ENCODE measurements around the gene MRPS25.

Gene MRPS25

DNA sequence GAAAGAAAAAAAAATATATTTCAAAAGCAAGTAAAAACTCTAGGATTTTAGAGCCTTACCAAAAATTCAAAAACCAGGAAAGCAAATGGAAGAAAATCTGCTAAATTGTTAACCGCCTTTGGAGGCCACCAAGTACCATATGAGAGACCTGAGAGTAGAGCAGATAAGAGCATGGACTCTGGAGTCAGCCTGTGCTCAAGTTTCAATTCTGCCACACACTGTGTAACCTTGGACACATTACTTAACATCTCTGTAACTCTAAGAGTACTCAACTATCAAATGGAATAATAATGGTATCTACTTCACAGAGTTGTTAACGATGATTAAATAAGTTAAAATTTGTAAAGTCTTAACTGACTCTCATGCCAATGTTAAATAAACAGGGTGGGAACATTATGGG, 21.1 kb upstream of the MRPS25 start:
- no peaks in the 10 kb centered on the region for H3K4me1 ChIP-seq (ENCODE audit: low read length)
- no peak overlapping the region for H3K9ac ChIP-seq (ENCODE audit: low read length)
- no peak for DNase-seq
- H3F3A ChIP-seq (ENCODE audit: insufficient read depth, low read length): no peaks in the 10 kb centered on the region
- no peaks in the 10 kb centered on the region for H3K79me2 ChIP-seq (ENCODE audit: low read length)
- H3K4me2 ChIP-seq (ENCODE audit: low read depth, low read length): no peak overlapping the region
- H3K27me3 ChIP-seq (replicated peaks; ENCODE audit: insufficient read depth, low read length): no peaks in the 10 kb centered on the region
- H3K9me2 ChIP-seq (replicated peaks; ENCODE audit: insufficient read depth, low read length): no peaks in the 10 kb centered on the region
- H3K36me3 ChIP-seq (replicated peaks; ENCODE audit: insufficient read depth, low read length): peaks cover 4% of the 10 kb centered on the region; the same call in 1 of the 2 replicates
- no peaks in the 10 kb centered on the region for H3K9me3 ChIP-seq (replicated peaks; ENCODE audit: insufficient read depth, low read length)
- H3K27ac ChIP-seq (ENCODE audit: low read length): no peak overlapping the region
- TF ChIP-seq EZH2 (optimal IDR thresholded peaks at IDR 0.05; ENCODE audit: low read depth, low read length): no peak
- TF ChIP-seq EZH2phosphoT487 (IDR thresholded peaks at IDR 0.05; ENCODE audit: low read length): no peak
- TF ChIP-seq, protein P1, sequence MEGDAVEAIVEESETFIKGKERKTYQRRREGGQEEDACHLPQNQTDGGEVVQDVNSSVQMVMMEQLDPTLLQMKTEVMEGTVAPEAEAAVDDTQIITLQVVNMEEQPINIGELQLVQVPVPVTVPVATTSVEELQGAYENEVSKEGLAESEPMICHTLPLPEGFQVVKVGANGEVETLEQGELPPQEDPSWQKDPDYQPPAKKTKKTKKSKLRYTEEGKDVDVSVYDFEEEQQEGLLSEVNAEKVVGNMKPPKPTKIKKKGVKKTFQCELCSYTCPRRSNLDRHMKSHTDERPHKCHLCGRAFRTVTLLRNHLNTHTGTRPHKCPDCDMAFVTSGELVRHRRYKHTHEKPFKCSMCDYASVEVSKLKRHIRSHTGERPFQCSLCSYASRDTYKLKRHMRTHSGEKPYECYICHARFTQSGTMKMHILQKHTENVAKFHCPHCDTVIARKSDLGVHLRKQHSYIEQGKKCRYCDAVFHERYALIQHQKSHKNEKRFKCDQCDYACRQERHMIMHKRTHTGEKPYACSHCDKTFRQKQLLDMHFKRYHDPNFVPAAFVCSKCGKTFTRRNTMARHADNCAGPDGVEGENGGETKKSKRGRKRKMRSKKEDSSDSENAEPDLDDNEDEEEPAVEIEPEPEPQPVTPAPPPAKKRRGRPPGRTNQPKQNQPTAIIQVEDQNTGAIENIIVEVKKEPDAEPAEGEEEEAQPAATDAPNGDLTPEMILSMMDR (IDR thresholded peaks at IDR 0.05; ENCODE audit: low read length): no peak
- no peak overlapping the region for H3K4me3 ChIP-seq (ENCODE audit: low read length)
- H2AFZ ChIP-seq (ENCODE audit: low read length): no peak overlapping the region
- H4K20me1 ChIP-seq (ENCODE audit: insufficient read depth, low read length): no peaks in the 10 kb centered on the region

DNA sequence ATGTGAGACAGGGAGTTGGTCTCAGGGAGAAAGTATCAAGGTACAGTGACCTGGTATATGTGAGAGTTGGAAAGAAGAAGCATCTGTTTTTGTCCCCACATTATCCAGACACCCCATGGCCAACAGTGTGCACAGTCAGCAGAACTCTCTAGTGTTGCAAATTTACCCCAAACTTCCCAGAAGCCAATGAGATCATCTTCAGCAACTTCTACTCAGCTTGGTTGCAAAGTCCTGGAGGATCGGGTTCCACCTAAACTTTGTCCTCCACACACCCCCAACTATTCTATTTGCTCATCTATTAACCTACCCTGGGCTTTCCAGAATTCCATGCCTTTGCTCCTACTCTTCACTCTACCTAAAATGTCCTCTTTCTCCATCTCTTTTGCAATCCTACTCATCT, 18.1 kb upstream of the MRPS25 start:
- H3K36me3 ChIP-seq (replicated peaks; ENCODE audit: insufficient read depth, low read length): peaks cover 4% of the 10 kb centered on the region; the same call in 1 of the 2 replicates
- H3K27me3 ChIP-seq (replicated peaks; ENCODE audit: insufficient read depth, low read length): no peaks in the 10 kb centered on the region
- H3K4me3 ChIP-seq (ENCODE audit: low read length): no peak overlapping the region
- H4K20me1 ChIP-seq (ENCODE audit: insufficient read depth, low read length): no peaks in the 10 kb centered on the region
- H3F3A ChIP-seq (ENCODE audit: insufficient read depth, low read length): no peaks in the 10 kb centered on the region
- H2AFZ ChIP-seq (ENCODE audit: low read length): no peak overlapping the region
- no peaks in the 10 kb centered on the region for H3K9me2 ChIP-seq (replicated peaks; ENCODE audit: insufficient read depth, low read length)
- DNase-seq: no peak
- no peak overlapping the region for H3K27ac ChIP-seq (ENCODE audit: low read length)
- no peak overlapping the region for H3K9ac ChIP-seq (ENCODE audit: low read length)
- no peaks in the 10 kb centered on the region for H3K9me3 ChIP-seq (replicated peaks; ENCODE audit: insufficient read depth, low read length)
- TF ChIP-seq EZH2phosphoT487 (IDR thresholded peaks at IDR 0.05; ENCODE audit: low read length) (no peak), EZH2 (optimal IDR thresholded peaks at IDR 0.05; ENCODE audit: low read depth, low read length) (no peak)
- TF ChIP-seq, protein P1 (IDR thresholded peaks at IDR 0.05; ENCODE audit: low read length): no peak
- H3K4me2 ChIP-seq (ENCODE audit: low read depth, low read length): no peak overlapping the region
- no peaks in the 10 kb centered on the region for H3K79me2 ChIP-seq (ENCODE audit: low read length)
- H3K4me1 ChIP-seq (ENCODE audit: low read length): peaks cover 3% of the 10 kb centered on the region; the same call in 1 of the 2 replicates

DNA sequence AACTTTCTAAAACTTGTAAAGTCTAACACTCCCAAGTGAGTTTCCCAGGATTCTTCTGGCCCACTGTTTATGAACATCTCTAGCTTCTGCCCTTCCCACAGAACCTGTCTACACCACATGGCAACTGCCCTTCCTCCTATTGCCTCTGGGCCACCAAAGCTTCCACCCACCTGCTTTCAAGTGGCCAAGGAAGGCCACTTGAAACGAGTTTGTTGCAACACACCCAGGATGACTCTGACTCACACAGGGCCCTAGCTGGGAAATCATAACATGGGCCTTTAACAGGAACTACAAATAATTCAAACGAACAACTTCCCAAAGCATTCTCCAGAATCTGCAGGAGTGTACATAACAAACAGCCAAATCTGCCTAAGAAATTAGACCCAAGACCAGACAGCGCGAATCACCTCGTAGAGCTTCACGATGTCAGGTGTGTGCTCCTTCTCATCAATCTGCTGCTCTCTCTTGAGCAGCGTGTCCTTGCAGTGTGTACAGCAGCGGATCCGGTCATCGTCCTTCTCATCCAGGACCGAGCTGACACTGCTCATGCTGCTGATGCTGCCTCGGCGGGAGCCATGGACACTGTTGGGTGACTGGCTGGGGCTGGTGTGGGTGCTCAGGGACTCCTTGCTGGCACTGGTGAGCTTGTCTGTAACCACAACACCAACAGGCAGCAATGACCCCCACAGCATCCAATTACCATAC, 17.0 kb upstream of the MRPS25 start:
- TF ChIP-seq EZH2phosphoT487 (IDR thresholded peaks at IDR 0.05; ENCODE audit: low read length) (no peak), EZH2 (optimal IDR thresholded peaks at IDR 0.05; ENCODE audit: low read depth, low read length) (no peak)
- TF ChIP-seq, protein P1 (IDR thresholded peaks at IDR 0.05; ENCODE audit: low read length): no peak
- Histone ChIP-seq H3K9me2 (replicated peaks; ENCODE audit: insufficient read depth, low read length) (no peaks in the 10 kb centered on the region), H2AFZ (ENCODE audit: low read length) (no peak overlapping the region), H3K36me3 (replicated peaks; ENCODE audit: insufficient read depth, low read length) (peaks cover 11% of the 10 kb centered on the region; the same call in 1 of the 2 replicates), H3K4me1 (ENCODE audit: low read length) (peaks cover 3% of the 10 kb centered on the region; the same call in 1 of the 2 replicates), H3K9ac (ENCODE audit: low read length) (no peak overlapping the region), H3K27me3 (replicated peaks; ENCODE audit: insufficient read depth, low read length) (no peaks in the 10 kb centered on the region), H4K20me1 (ENCODE audit: insufficient read depth, low read length) (no peaks in the 10 kb centered on the region), H3K27ac (ENCODE audit: low read length) (no peak overlapping the region), H3F3A (ENCODE audit: insufficient read depth, low read length) (no peaks in the 10 kb centered on the region), H3K79me2 (ENCODE audit: low read length) (no peaks in the 10 kb centered on the region), H3K9me3 (replicated peaks; ENCODE audit: insufficient read depth, low read length) (no peaks in the 10 kb centered on the region), H3K4me3 (ENCODE audit: low read length) (no peak overlapping the region), H3K4me2 (ENCODE audit: low read depth, low read length) (no peak overlapping the region)
- no peak for DNase-seq

Measured in MM.1S (cell line).